ENCODE data around the gene ABHD2.
"Not testable (repeated sequence)": the region's sequence is repeated elsewhere in the genome, so short reads cannot be mapped to it uniquely, and the experiment has no call there.

The ABHD2 gene

GRCh38 chr15:89075101-89075640 lies 13.1 kb upstream of the ABHD2 start:
- DNase-seq (ENCODE audit: low read depth, low spot score): no peak

DNA sequence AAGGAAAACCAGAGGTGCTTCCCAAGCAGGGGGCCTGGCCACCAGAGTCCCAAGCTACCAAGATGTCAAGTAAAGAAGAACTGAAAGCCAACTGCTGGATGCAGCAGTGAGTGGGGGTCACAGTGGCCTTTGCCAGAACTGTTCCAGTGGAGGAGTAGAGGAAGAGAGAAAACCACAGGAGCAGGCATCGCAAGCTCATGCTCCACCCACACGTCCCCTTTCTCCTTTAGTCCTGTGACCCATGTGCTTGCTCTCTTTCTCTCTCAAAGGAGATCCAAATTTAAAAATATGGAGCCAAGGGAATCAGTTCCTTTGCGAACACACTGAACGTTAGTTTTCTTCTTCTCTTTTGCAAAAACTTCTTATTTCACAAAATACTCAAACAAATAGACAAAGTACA lies 12.4 kb upstream of the ABHD2 start:
- DNase-seq (ENCODE audit: low read depth, low spot score): no peak

DNA sequence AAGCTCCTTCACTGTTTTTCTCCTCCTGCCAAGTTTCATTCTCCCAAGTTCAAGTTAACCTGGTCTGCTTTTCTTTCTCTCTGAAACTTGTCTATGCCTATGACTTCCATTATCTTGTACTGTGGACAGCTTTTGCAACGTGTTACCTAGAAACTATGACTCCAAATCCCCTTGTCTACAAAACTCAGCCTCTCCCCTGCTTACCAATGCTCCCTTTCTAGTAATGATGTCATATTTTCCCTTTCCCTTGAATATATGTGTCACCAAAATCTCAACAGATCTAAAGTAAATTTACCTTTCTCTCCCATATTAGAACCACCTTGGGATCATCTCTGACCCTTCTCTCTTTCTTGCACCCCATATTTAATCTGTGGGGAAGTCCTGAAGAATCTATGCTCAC lies 10.5 kb upstream of the ABHD2 start:
- DNase-seq (ENCODE audit: low read depth, low spot score): no peak

GRCh38 chr15:89078851-89079810 lies 9.1 kb upstream of the ABHD2 start:
- DNase-seq (ENCODE audit: low read depth, low spot score): no peak

- DNase-seq (ENCODE audit: low read depth, low spot score): no peak
Observed at GRCh38 chr15:89081878-89082277, 6.4 kb upstream of the ABHD2 start.

DNA sequence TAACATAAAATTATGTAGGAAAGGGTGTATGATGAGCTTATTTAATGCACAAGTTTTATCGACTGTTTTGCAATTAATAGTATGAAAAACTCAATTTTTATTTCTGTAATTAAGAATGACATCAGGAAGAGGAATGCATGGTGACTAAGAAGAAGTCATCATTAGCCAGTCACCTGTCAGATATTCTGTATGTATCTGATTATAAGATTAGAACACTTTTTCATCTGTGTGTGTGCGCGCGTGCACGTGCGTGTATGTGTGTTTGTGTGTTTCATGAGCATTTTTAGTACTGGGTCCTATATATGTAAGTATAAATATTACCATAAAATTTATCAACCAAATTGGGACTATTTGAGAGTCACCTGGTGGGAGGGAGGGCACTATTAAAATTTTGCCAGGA lies 5.0 kb upstream of the ABHD2 start:
- DNase-seq (ENCODE audit: low read depth, low spot score): no peak

DNA sequence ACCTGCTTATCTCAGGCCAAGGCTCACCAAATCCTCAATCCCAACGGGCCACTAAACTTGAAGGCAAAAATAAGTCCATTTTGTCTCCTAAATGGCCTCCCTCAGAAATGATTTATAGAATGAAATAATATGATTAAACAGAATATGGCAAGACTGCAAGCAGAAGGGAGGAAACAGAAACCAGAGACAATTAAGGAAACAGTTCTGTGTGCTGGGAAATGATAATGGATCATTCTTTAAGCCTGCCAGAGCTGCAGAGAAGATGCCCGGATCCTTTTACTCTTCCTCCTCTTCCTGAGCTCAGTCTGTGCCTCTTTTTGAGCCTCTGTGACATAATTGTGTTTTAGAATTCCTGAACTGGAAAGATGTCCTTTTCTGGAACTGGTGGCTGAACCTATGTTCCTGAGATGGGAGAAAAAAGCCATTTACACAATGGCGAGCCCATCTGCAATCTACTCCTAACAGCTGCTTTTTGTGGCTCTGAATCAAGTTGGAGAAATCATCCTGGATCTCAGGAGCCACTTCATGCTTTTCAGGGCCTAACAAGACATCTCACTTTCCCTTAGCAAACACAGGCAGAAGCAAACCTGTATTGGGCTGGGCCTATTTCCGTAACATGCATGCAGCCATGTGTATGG lies 2.8 kb upstream of the ABHD2 start:
- no peak for DNase-seq (ENCODE audit: low read depth, low spot score)

- not testable (repeated sequence) for DNase-seq (ENCODE audit: low read depth, low spot score)
Observed at GRCh38 chr15:89085933-89086332, 2.3 kb upstream of the ABHD2 start.

DNA sequence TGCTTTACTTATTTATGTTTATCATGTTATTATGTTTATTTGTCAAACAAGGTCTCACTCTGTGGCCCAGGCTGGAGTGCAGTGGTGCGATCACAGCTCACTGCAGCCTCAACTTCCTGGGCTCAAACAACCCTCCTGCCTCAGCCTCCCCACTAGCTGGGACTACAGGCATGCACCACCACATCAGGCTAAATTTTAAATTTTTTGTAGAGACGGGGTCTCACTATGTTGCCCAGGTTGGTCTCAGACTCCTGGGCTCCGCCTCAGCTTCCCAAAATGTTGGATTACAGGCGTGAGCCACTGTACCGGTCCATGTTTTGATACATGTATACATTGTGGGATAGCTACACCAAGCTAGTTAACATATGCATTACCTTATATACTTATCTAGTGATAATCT lies 1.9 kb upstream of the ABHD2 start:
- not testable (repeated sequence) for DNase-seq (ENCODE audit: low read depth, low spot score)

- DNase-seq (ENCODE audit: low read depth, low spot score): no peak
Observed at GRCh38 chr15:89087161-89087829, 961 bp upstream of the ABHD2 start.

- DNase-seq (ENCODE audit: low read depth, low spot score): no peak
Observed at GRCh38 chr15:89088605-89089315, 504 bp downstream of the ABHD2 start.

- DNase-seq (ENCODE audit: low read depth, low spot score): no peak
Observed at GRCh38 chr15:89089316-89090230, 1.3 kb downstream of the ABHD2 start.

DNA sequence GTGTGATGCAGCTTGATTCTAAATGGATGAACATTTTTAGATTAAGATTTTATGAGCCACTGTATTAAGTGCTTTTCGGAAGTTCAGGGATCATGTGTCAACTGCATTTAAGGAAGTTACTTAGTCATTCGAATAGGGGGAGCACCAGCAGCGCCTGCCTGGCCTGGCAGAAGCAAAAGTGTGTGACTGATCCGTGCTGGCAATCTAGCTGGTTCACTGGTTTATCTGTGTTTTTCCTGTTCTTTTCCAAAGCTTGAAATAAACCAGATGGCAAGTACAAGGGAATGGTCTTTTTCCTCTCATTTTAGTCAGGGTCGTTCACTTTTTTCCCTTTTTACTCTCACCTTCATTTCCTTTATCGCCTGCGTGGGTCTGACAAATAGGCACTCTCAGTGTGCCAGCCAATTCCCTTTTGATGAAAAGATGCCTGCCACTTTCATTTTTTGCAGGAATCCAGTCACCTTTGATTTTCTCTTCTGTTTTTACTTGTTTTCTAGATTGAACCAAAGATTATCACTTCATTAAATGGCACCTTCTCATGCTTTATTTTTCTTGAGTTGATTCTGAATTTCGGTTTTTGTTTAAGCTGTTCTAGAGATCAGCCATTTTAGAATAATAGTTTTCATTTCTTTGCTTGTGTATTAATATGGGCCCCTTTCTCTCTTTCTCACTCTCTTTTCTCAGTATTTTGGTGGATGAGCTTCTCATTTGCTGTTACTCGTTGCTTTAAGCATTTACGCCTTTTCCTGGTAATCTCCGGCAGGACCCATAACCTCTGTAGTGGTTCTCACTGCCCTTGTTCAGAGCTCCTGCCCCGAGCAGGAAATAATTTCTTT lies 2.8 kb downstream of the ABHD2 start:
- no peak for DNase-seq (ENCODE audit: low read depth, low spot score)

- DNase-seq (ENCODE audit: low read depth, low spot score): no peak
Observed at GRCh38 chr15:89091627-89092220, 3.5 kb downstream of the ABHD2 start.

DNA sequence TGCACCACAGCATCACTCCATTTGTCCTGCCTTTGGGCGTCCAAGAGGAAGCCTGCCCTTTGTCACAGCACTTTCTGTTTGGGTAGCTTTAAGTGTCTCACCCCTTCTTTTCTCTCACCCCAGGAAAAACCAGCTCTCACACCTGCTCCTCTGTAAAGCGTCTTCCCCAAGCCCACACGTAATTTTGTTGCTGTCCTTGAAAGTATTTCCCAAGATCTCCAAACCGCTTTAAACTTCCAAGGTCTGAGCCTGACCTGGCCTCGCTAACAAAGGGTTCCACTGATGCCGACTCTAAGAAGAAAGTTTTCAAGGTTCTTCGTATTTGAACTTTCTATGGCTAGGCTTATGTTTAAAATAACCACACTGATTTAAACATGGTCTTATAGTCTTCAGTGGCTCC lies 5.3 kb downstream of the ABHD2 start:
- no peak for DNase-seq (ENCODE audit: low read depth, low spot score)

DNA sequence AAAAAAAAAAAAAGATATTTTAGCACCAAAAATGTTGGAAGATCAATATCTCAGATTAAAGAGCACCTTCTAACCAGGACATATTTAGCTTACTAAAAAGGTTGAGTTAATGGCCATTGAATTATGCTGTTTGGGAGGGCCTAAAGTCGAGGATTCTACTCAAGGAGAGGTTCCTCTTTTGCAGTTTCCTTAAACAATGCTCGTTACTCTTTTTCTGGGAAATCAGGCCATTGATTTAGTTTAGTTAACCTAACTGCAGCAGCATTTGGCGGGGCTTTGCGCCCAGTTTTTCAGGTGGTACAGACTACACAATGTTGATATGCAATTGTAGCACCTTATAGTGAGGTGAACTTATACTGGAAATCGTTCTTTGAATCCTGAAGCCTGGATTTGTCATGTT lies 6.8 kb downstream of the ABHD2 start:
- DNase-seq (ENCODE audit: low read depth, low spot score): no peak

DNA sequence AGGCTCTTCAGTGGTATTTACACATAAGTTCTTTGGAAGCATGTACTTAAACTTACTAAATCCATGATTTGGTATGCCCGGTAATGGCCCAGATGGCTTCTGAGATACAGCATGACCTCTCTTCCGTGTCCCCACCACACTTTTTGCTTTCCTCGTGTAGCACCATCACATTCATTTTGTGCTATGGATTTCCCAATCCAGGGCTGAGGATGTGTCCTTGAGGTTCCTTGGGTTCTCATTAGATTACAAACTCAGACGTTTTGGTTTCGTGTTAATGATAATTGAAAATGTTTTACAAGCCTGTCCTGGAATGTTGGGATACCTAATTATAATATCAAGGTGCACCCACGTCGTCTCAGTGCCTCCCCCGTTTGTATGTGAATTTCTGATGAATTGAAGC lies 7.3 kb downstream of the ABHD2 start:
- no peak for DNase-seq (ENCODE audit: low read depth, low spot score)

GRCh38 chr15:89096664-89097063 lies 8.4 kb downstream of the ABHD2 start:
- DNase-seq (ENCODE audit: low read depth, low spot score): no peak

GRCh38 chr15:89097313-89097712 lies 9.1 kb downstream of the ABHD2 start:
- no peak for DNase-seq (ENCODE audit: low read depth, low spot score)
